HG02610 (cell line): Measurements from ENCODE around the gene TRAT1.
"Not testable (repeated sequence)": the region's sequence is repeated elsewhere in the genome, so short reads cannot be mapped to it uniquely, and the experiment has no call there.

Source experiments
- ATAC-seq: cut with Tn5 transposase; IDR thresholded peaks from one replicate; pipeline ENCODE4 v1.9.1; 2021; ENCODE audit warnings: mild to moderate bottlenecking, moderate library complexity; ENCODE audit not compliant: unreplicated experiment

TRAT1 gene, protein sequence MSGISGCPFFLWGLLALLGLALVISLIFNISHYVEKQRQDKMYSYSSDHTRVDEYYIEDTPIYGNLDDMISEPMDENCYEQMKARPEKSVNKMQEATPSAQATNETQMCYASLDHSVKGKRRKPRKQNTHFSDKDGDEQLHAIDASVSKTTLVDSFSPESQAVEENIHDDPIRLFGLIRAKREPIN

DNA sequence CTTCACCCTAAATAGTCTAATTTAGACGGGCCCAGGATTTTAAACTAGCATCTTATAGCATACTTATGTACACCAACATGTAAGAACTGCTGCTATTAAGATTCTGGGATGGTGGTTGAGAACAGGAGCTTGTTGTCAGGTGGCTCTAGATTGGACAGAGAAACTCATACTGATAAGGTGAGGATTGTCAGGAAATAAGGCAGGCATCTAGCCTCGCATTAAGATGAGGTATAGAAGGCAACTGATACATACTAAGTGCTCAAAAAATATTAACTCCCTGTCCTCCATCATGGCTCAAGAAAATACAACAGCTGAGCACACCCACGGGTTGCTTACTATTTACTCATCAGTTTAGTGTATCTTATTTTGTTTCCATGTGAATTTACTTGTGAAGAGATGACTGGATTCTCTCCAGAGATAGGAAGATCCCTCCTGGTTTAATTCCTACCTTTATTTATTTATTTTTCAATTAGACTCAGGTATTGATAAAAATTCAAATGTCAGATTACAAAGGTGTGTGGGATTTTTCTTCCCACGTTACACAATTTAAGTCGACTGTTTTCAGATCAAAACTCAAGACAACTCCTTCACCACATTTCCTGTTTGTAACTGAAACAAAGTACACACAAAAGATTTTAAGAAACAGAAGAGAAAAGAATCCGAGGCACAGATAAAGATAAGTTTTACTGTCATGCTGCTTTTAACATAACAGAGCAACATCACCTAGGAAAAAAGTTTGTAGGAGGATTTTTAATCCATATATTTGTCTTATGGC lies at the start of gene TRAT1:
TRAT1 (plus strand) TSS at position 664 of the 775 bp plus-strand sequence. CDS start 142 bp downstream, outside the sequence.
- ATAC-seq: no peak

DNA sequence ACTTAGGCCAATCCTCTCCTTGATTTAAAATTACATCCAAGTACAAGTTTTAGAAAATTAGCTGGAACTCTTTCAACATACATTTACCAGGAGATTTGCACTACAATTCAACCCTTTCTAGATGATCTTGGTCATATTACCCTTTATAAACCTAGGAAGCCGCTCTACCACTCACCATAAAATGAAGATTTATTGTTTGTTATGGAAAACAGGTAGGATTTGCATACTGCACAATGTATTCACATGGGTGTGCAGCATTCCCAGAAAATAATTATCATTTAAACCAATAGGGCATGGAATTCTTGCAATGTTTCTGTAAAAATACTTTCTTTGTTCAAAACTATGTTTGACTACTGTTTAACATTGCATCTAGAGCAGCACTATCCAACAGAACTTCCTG lies 46.9 kb upstream of the TRAT1 start:
- no peak for ATAC-seq

DNA sequence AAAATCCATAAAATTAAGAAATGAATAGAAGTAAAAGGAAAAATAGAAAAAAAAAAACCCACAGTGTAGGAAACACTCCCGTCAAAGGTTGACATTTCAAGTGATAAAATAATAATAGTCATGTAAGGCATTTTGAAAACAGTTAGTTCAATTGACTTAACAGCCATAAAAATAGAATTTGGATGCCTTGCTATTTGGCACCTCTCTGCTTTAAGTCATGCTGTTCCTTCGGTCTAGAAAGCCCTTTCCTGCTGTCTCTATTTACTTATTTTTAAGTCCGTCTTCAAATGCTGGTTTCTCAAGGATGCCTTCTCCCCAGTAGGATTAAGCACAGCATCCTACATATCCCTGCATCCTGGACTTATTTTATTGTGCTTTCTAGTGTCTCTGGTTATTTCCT lies 43.1 kb upstream of the TRAT1 start:
- no peak for ATAC-seq

DNA sequence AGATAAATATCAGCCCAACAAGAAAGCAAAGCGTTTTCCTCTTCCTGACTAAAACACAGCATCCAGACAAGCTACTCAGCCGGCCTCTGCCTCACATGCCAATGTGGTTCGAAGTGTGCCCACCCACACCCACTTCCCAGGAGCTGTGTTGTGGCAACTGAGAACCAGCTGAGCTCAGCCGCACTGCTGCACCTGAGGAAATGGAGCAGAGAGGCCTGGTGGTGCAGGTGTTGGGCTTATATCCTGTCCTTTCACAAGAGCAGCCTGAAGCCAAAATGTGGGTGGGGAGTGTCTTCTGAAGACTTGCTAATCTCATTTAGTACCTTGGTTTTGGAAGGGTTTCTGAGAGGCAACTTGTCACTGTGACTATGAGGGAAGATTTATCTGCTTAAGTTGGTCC lies 42.4 kb upstream of the TRAT1 start:
- ATAC-seq: no peak

DNA sequence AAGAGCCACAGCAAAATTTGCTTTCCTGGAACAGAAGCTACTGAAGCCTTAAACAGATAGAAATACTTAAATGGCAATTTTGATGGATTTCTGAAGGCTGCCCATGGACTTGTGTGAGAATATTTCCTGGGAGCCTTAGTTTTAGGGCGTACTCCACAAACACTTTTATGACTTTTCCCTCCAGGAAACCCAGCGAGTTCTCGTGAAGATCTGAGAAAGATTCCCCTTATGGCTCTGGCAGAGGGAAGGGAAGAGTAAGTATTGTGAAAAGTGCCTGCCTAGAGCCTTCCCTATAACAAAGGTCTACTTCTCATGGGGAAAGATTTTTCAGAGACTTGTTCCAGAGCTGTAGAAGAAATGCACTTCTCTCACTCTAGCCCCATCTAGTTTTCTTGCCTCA lies 31.1 kb upstream of the TRAT1 start:
- no peak for ATAC-seq

DNA sequence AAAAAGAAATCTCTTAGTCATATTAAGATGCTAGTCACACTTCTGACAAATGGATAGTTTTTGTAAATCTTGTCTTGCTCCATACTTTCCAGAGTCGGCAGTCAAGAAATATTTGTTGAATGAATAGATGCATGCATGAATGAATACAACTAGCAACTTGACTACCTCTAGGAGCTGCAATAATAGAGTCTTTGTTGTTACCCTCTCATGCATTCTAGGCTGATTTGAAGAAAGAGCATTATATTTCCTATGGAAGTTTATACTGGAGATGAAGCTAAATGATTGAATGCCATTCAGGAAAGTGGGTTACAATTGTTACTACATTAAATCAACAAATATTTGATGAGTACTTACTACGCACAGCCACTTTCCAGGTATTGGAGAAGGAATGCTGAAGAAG lies 18.1 kb upstream of the TRAT1 start:
- no peak for ATAC-seq

DNA sequence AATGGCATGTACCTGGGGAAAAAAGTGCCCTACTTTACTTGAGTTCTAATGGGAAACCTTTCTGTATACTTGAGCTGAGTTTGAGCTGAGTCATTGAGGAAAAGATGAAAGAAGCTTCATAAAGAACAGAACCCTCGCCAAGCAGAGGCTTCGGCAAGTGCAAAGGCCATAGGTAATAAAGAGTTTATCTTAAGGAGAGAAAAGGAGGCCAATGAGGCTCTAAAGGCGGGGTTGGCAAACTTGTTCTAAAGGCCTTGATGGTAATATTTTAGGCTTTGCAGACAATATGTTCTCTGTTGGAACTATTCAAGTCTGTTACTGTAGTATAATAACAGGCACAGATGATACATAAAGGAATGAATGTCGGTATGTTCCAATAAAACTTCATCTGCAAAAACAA lies 17.6 kb upstream of the TRAT1 start:
- ATAC-seq: no peak

DNA sequence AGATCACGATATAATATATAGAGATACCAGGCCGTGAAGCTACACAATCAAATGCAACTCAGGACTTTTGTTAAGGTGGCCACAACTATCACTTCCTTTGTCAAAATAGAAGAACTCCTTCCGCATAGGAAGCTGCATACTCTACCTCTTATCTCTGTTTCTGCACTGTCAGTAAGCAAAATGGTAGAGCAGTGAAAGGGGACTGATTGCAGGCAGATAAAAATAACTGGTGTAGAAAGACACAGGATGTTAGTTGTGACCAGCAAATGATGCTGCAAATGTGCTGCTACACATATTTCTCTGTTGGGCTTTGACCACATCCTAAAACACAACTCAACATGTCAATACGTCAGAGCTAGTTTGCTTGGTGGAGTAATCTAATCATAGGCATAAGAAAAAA lies 16.3 kb upstream of the TRAT1 start:
- ATAC-seq: peak; percentile 61

DNA sequence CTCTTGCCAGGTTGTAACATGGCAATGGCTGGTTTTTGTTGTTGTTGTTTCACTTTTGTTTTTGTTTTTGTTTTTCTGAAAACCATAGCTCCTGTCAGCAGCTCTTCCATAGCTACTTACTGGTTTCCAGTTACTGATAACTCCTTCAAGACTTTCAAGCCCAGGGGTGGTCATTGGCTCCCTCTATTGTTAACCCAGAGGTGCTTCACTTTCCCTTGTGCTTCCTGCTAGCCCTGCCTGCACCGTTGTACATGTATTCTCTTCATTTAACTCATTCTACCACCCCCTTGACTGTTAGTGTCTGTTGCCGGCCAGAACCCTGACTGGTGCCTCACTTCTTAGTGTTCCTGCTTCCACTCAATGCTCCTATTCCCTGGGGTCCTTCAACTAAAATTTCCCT lies 4.2 kb upstream of the TRAT1 start:
- ATAC-seq: peak; percentile 84

DNA sequence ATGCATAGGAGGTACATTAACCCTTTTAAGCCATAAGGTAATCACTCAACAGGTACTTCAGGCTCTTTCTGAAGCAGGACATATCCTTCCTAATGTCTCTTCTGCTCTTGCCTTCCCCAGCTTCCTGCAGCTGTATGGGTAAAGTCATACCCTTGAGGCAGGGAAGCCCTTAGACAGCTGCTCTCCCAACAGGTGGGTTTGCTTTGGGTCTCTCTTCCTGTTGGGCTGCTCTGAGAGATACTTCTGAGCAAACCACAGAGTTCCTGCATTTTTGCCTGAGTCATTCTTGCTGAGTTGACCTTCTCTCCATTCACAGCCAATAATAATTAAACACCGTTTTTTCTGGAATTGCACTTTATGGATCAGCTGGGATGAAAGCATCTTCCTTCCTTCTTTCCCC lies 2.0 kb upstream of the TRAT1 start:
- ATAC-seq: no peak

DNA sequence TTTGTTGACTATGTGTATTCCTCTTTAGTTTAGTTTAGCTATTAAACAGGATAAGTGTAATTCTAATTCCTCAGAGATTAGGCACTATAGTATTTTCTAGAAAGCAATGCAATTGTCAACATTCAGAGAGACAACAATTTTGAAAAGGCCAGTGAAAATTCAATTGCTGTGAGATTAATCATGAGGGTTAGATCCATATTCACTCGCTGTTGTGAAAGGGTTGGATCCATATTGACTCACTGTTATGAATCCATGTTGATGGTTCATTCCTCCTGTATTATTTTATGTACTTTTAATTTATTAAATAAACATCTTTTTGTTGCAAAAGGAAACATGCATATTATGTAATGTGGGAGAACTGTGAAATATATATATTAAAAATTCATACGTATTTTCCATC lies 641 bp downstream of the TRAT1 start:
- no peak for ATAC-seq

DNA sequence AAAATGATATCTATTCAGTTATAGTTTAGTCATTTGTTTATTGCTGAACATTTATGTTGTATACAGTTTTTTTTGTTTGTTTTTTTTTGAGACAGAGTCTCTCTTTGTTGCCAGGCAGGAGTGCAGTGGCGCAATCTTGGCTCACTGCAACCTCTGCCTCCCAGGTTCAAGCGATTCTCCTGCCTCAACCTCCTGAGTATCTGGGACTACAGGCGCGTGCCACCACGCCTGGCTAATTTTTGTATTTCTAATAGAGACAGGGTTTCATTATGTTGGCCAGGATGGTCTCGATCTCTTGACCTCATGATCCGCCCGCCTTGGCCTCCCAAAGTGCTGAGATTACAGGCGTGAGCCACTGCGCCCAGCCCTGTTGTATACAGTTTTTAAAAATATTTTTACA lies 1.2 kb downstream of the TRAT1 start:
- ATAC-seq: not testable (repeated sequence)

DNA sequence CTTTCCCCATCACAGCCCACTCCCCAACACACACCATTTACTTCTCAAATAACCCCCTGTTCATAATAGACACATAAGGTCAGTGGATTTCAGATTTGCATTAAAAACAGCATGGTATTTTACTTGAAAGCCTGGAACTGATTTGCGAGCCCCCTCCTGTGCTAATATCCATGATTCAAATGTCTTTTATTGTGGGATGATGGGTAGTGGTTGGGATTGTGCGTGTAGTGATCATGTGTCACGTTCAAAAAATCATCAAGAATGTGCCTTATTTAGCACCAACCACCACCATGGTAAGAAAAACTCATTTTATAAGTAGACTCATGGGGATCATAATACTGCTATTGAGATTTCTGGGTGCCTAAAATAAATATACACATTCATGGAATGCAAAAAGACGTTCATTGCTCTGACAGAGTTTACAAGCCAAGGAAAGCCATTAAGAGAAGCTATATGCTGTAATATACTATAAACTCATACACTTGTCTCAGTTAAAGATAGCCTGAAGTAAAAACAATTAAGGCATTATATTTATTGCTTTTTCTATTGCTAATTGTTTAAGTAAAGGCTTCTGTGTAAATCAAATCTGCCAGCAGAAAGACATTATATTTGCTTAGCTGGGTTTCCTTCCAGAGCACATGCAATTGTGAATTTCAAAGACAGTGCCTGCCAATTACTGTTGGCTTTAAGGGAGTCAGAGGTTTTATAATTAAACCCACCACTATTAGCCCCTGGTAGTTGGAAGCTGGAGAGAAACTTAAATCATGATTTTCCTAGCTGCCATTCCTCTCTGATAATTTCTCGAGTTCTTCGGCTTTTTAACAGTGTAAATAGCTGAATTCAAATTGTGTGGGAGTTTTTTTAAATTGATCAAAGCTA lies 4.0 kb downstream of the TRAT1 start:
- ATAC-seq: no peak

DNA sequence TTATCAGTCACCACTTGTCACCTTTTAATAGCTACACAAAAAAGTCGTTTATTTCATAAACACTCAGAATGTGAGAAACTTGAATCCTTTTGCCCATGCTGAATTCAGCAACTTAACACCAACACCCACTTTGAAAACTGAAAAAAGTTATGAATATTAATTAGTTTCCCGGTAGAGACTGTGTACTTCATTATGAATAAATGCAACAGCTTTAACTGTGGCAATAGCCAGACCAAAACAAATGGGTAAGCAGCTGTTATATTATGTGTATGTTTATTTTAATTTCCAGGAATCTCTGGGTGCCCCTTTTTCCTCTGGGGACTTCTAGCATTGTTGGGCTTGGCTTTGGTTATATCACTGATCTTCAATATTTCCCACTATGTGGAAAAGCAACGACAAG lies 7.8 kb downstream of the TRAT1 start:
- ATAC-seq: no peak

DNA sequence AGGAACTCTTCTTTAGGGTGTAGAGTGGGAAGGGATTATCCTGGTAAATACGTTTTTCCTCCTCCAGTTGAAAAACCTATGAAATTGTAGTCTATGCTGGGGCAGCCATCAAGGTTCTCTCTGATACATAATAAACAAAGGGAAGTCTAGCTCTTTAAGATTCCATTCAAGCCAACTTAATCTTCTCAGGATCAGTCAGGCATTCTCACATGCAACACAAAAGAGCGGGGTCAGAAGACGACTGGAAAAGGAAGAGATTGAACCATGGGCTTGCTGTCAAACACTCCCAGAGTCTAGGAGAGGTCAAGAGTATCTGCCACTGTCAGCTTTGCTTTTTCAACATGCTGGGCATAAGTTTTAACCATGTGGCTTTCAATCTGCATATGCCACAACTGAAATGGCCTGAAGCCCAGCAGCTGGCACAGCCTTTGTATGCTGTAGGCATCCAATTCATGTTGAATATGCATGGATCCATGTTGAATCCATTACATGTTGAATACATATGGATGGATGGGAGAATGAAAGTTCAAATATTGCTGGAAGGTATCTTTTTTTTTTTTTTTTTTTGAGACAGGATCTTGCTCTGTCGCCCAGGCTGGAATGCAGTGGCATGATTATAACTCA lies 8.5 kb downstream of the TRAT1 start:
- ATAC-seq: no peak

DNA sequence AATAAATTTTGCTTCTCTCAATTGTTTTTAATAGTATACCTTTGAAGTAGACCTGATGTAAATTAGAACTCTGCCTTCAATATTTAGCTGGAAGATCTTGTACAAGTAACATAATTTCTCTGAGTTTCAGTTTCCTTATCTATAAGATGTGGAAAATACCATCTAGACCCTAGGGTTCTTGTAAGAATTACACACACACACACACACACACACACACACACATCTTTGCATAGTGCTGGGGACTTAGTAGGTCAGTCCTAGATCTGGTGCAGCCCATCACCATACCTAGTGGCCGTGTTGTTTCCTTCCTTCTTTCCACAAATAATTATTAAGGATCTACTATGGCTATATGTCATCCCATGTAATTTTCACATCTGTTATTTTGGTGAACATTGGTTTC lies 11.0 kb downstream of the TRAT1 start:
- no peak for ATAC-seq

DNA sequence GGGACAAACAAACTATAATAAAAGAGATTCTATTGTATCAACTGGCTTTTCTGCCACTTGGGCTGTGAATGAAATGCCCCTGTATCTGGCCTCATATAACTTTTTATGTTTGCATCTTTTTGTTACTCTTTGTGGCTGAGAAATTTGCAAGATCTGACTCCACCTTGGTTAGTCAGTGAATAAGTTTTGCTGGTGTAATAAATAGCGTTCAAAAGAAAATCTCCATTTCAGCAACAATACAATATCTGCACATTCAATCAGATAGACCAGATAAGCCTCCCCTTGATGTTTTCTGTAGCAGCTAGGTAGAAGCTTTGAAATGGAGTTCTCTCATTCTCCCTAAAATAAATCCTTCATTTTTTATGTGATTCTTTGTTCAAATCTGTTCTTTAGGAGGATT lies 12.0 kb downstream of the TRAT1 start:
- ATAC-seq: no peak

DNA sequence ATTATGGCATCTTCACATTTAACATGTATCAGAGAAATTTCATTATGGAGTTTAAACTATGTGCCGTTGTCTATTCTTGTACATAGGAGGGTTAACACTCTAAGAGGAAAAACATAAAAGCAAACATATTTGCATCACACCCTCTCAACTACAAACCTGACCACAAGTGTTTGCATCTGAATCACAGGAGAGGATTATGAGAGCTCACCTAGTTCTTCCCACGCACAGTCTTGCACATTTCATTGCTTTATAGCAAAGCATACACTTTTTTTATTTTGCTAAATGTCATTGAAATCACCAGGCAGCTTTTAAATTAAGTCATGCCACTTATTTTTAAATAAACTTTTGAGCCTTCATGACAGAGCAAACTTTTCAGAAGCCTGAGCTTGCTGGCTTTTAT lies 12.5 kb downstream of the TRAT1 start:
- peak; percentile 61 for ATAC-seq

DNA sequence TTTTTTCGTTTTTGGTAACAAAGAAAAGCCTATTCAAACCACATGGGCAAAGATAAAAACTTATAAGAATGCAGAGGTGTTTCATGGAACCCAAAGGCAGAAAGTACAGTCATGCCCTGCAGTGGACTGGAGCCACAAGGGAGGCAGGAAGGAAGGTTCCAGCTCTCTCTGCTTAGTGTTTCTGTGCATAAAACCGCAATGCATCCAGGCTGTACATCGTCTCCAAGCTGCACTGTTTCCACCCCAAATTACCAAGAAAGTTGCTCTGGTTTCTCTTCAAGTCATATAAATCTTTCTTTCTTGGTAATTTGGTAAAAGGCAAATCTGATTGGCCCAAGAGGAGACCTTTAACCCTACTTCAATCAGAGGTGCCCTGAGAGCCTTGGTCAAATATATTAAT lies 15.8 kb downstream of the TRAT1 start:
- no peak for ATAC-seq

DNA sequence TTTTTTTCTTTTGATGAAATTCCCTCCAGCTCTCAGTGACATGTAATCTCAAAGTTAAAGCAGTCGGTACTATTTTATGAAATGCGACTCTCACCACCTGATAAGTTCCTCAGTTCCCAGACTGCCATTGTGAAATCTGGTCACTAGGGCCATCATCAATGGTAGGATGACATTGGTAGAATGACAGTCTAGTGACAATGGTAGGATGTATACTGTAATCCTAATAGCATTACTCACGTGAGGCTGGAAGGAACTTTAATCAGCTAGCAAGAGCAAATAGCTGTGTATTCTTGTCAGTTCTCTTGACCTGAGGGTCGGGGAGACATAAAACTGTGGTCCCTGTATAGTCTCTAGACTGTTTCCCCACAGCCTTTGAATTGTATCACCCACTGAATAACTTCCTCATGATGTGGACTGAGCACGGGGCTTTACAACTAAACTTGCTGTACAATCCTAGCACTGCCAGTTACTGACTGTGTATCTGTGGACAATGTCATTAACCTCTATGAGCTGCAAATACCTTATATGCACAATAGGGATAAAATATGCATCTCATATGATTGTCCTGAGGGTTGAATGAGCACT lies 23.2 kb downstream of the TRAT1 start:
- ATAC-seq: no peak

DNA sequence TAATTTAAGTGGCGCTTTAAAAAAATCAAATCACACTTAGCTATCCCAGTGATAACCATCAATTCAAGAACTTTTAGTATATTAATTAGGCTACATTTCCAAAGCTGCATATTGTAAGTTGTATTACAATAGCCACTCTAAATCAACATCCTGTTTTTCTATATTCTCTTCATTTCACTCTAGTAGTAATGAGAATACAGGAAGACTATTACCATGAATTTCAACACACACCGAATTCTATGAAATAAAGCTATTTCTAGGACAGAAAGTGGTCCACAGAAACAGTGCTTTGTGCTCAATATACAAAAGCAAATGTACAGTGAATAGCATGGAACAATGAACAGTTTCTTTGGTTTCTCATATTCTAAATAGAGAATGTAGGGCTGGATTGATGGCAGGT lies 24.6 kb downstream of the TRAT1 start:
- no peak for ATAC-seq
